Measurements from ENCODE around the gene ATG7. TPM values are rescaled to one million over a fixed set of nuclear protein-coding genes. Genes with fewer than 3 reads are reported as not detected.

ATG7 gene
- polyA plus RNA-seq, 1 donor, result 16.6 TPM

GRCh38 chr3:11420066-11420465, 147.9 kb downstream of the ATG7 start:
- Histone ChIP-seq H3K4me1 (ENCODE audit: control insufficient read depth, insufficient read depth, low read length) (no peaks in the 10 kb centered on the region), H3K36me3 (ENCODE audit: control insufficient read depth, insufficient read depth, low read length) (no peaks in the 10 kb centered on the region), H3K9me3 (ENCODE audit: control insufficient read depth, low read depth, low read length) (no peaks in the 10 kb centered on the region), H3K27ac (ENCODE audit: low read length) (no peak overlapping the region), H3K4me3 (ENCODE audit: low read length) (no peak overlapping the region), H3K27me3 (ENCODE audit: control insufficient read depth, insufficient read depth, low read length) (no peaks in the 10 kb centered on the region)
- DNase-seq, result no peak
- WGBS (ENCODE audit: insufficient coverage, low lambda C conversion rate), result 40% methylated on average over 1 of the region's 1 CpG

- H3K27me3 ChIP-seq (ENCODE audit: control insufficient read depth, insufficient read depth, low read length), result no peaks in the 10 kb centered on the region
- H3K4me3 ChIP-seq (ENCODE audit: low read length), result no peak overlapping the region
- WGBS (ENCODE audit: insufficient coverage, low lambda C conversion rate), result no CpG with 5 or more reads among the region's 1 CpG
- no peak overlapping the region for H3K27ac ChIP-seq (ENCODE audit: low read length)
- DNase-seq, result no peak
- H3K4me1 ChIP-seq (ENCODE audit: control insufficient read depth, insufficient read depth, low read length), result no peaks in the 10 kb centered on the region
- H3K9me3 ChIP-seq (ENCODE audit: control insufficient read depth, low read depth, low read length), result no peaks in the 10 kb centered on the region
- no peaks in the 10 kb centered on the region for H3K36me3 ChIP-seq (ENCODE audit: control insufficient read depth, insufficient read depth, low read length)
Measured at GRCh38 chr3:11422291-11422690, 150.1 kb downstream of the ATG7 start.

GRCh38 chr3:11423868-11424267, 151.7 kb downstream of the ATG7 start:
- WGBS (ENCODE audit: insufficient coverage, low lambda C conversion rate), result no CpG with 5 or more reads among the region's 6 CpGs
- no peak for DNase-seq
- no peaks in the 10 kb centered on the region for H3K9me3 ChIP-seq (ENCODE audit: control insufficient read depth, low read depth, low read length)
- peaks cover 3% of the 10 kb centered on the region for H3K36me3 ChIP-seq (ENCODE audit: control insufficient read depth, insufficient read depth, low read length)
- no peaks in the 10 kb centered on the region for H3K4me1 ChIP-seq (ENCODE audit: control insufficient read depth, insufficient read depth, low read length)
- no peaks in the 10 kb centered on the region for H3K27me3 ChIP-seq (ENCODE audit: control insufficient read depth, insufficient read depth, low read length)
- no peak overlapping the region for H3K27ac ChIP-seq (ENCODE audit: low read length)
- no peak overlapping the region for H3K4me3 ChIP-seq (ENCODE audit: low read length)

DNA sequence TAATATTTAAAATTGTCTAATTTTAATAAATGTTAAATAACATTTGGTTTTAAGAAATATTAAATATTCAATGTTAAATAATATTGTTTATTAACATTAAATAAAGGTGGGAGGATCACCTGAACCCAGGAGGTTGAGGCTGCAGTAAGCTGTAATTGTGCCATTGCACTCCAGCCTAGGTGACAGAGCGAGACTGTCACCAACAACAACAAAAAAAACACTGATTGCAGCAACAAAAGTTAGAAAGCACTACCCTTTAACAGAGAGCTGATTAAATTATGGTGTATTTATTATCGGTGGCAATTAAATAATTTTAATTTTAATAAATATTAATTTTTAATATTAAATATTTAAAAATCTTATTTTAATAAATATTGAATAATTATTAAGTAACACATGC, 152.1 kb downstream of the ATG7 start:
- H3K4me3 ChIP-seq (ENCODE audit: low read length), result no peak overlapping the region
- no CpG with 5 or more reads among the region's 2 CpGs for WGBS (ENCODE audit: insufficient coverage, low lambda C conversion rate)
- no peak overlapping the region for H3K27ac ChIP-seq (ENCODE audit: low read length)
- DNase-seq, result no peak
- no peaks in the 10 kb centered on the region for H3K9me3 ChIP-seq (ENCODE audit: control insufficient read depth, low read depth, low read length)
- no peaks in the 10 kb centered on the region for H3K4me1 ChIP-seq (ENCODE audit: control insufficient read depth, insufficient read depth, low read length)
- no peaks in the 10 kb centered on the region for H3K27me3 ChIP-seq (ENCODE audit: control insufficient read depth, insufficient read depth, low read length)
- peaks cover 3% of the 10 kb centered on the region for H3K36me3 ChIP-seq (ENCODE audit: control insufficient read depth, insufficient read depth, low read length)

GRCh38 chr3:11430207-11430606, 158.0 kb downstream of the ATG7 start:
- 91% methylated on average over 4 of the region's 6 CpGs for WGBS (ENCODE audit: insufficient coverage, low lambda C conversion rate)
- Histone ChIP-seq H3K9me3 (ENCODE audit: control insufficient read depth, low read depth, low read length) (no peaks in the 10 kb centered on the region), H3K27ac (ENCODE audit: low read length) (no peak overlapping the region), H3K36me3 (ENCODE audit: control insufficient read depth, insufficient read depth, low read length) (peaks cover 3% of the 10 kb centered on the region), H3K27me3 (ENCODE audit: control insufficient read depth, insufficient read depth, low read length) (no peaks in the 10 kb centered on the region), H3K4me1 (ENCODE audit: control insufficient read depth, insufficient read depth, low read length) (no peaks in the 10 kb centered on the region), H3K4me3 (ENCODE audit: low read length) (no peak overlapping the region)
- no peak for DNase-seq

GRCh38 chr3:11430624-11431023, 158.4 kb downstream of the ATG7 start:
- DNase-seq, result no peak
- no peak overlapping the region for H3K27ac ChIP-seq (ENCODE audit: low read length)
- H3K36me3 ChIP-seq (ENCODE audit: control insufficient read depth, insufficient read depth, low read length), result peaks cover 3% of the 10 kb centered on the region
- no peaks in the 10 kb centered on the region for H3K4me1 ChIP-seq (ENCODE audit: control insufficient read depth, insufficient read depth, low read length)
- no peak overlapping the region for H3K4me3 ChIP-seq (ENCODE audit: low read length)
- no peaks in the 10 kb centered on the region for H3K9me3 ChIP-seq (ENCODE audit: control insufficient read depth, low read depth, low read length)
- WGBS (ENCODE audit: insufficient coverage, low lambda C conversion rate), result 100% methylated on average over 2 of the region's 2 CpGs
- H3K27me3 ChIP-seq (ENCODE audit: control insufficient read depth, insufficient read depth, low read length), result no peaks in the 10 kb centered on the region

DNA sequence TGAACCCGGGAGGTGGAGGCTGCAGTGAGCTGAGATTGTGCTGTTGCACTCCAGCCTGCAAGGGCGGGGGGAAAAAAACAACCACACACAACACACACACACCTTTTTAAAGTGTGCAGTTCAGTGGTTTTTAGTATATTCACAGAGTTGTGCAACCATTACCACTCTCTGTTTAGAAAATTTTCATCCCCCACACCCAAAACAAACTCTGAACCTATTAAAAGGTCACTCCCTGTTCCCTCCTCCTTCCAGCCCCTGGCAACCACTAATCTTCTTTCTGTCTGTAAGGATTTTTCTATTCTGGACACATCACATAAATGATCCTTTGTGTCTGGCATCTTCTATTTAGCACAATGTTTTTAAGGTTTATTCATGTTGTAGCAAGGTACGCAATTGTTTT, 159.1 kb downstream of the ATG7 start:
- whole genome bisulfite sequencing (ENCODE audit: insufficient coverage, low lambda C conversion rate), result 100% methylated on average over 1 of the region's 3 CpGs
- Histone ChIP-seq H3K4me3 (ENCODE audit: low read length) (no peak overlapping the region), H3K27me3 (ENCODE audit: control insufficient read depth, insufficient read depth, low read length) (no peaks in the 10 kb centered on the region), H3K9me3 (ENCODE audit: control insufficient read depth, low read depth, low read length) (no peaks in the 10 kb centered on the region), H3K4me1 (ENCODE audit: control insufficient read depth, insufficient read depth, low read length) (no peaks in the 10 kb centered on the region), H3K36me3 (ENCODE audit: control insufficient read depth, insufficient read depth, low read length) (peaks cover 3% of the 10 kb centered on the region), H3K27ac (ENCODE audit: low read length) (no peak overlapping the region)
- DNase-seq, result no peak

- H3K27me3 ChIP-seq (ENCODE audit: control insufficient read depth, insufficient read depth, low read length), result no peaks in the 10 kb centered on the region
- peak; percentile 19 to 22 for DNase-seq
- 83% methylated on average over 1 of the region's 3 CpGs for WGBS (ENCODE audit: insufficient coverage, low lambda C conversion rate)
- H3K27ac ChIP-seq (ENCODE audit: low read length), result no peak overlapping the region
- H3K4me1 ChIP-seq (ENCODE audit: control insufficient read depth, insufficient read depth, low read length), result no peaks in the 10 kb centered on the region
- H3K4me3 ChIP-seq (ENCODE audit: low read length), result no peak overlapping the region
- no peaks in the 10 kb centered on the region for H3K36me3 ChIP-seq (ENCODE audit: control insufficient read depth, insufficient read depth, low read length)
- no peaks in the 10 kb centered on the region for H3K9me3 ChIP-seq (ENCODE audit: control insufficient read depth, low read depth, low read length)
Measured at GRCh38 chr3:11434017-11434526, 161.9 kb downstream of the ATG7 start.

- H3K27me3 ChIP-seq (ENCODE audit: control insufficient read depth, insufficient read depth, low read length), result no peaks in the 10 kb centered on the region
- no peak overlapping the region for H3K4me3 ChIP-seq (ENCODE audit: low read length)
- H3K4me1 ChIP-seq (ENCODE audit: control insufficient read depth, insufficient read depth, low read length), result no peaks in the 10 kb centered on the region
- no peak overlapping the region for H3K27ac ChIP-seq (ENCODE audit: low read length)
- no peaks in the 10 kb centered on the region for H3K36me3 ChIP-seq (ENCODE audit: control insufficient read depth, insufficient read depth, low read length)
- WGBS (ENCODE audit: insufficient coverage, low lambda C conversion rate), result 91% methylated on average over 5 of the region's 6 CpGs
- no peak for DNase-seq
- no peaks in the 10 kb centered on the region for H3K9me3 ChIP-seq (ENCODE audit: control insufficient read depth, low read depth, low read length)
Measured at GRCh38 chr3:11434563-11435096, 162.4 kb downstream of the ATG7 start.

- Histone ChIP-seq H3K27me3 (ENCODE audit: control insufficient read depth, insufficient read depth, low read length) (no peaks in the 10 kb centered on the region), H3K27ac (ENCODE audit: low read length) (no peak overlapping the region), H3K36me3 (ENCODE audit: control insufficient read depth, insufficient read depth, low read length) (no peaks in the 10 kb centered on the region), H3K4me1 (ENCODE audit: control insufficient read depth, insufficient read depth, low read length) (no peaks in the 10 kb centered on the region), H3K4me3 (ENCODE audit: low read length) (no peak overlapping the region), H3K9me3 (ENCODE audit: control insufficient read depth, low read depth, low read length) (no peaks in the 10 kb centered on the region)
- WGBS (ENCODE audit: insufficient coverage, low lambda C conversion rate), result 100% methylated on average over 4 of the region's 7 CpGs
- DNase-seq, result no peak
Measured at GRCh38 chr3:11435440-11436165, 163.4 kb downstream of the ATG7 start.

- Histone ChIP-seq H3K4me1 (ENCODE audit: control insufficient read depth, insufficient read depth, low read length) (no peaks in the 10 kb centered on the region), H3K36me3 (ENCODE audit: control insufficient read depth, insufficient read depth, low read length) (no peaks in the 10 kb centered on the region), H3K4me3 (ENCODE audit: low read length) (no peak overlapping the region), H3K27ac (ENCODE audit: low read length) (no peak overlapping the region), H3K27me3 (ENCODE audit: control insufficient read depth, insufficient read depth, low read length) (no peaks in the 10 kb centered on the region), H3K9me3 (ENCODE audit: control insufficient read depth, low read depth, low read length) (no peaks in the 10 kb centered on the region)
- no peak for DNase-seq
- WGBS (ENCODE audit: insufficient coverage, low lambda C conversion rate), result 83% methylated on average over 2 of the region's 2 CpGs
Measured at GRCh38 chr3:11436775-11437174, 164.6 kb downstream of the ATG7 start.

Data from large intestine (tissue), 3 donors.